T-helper 2 cell treated with Interferon-gamma antibody and Interleukin-4, amounts not matched to agents 5 μg/mL and 100 μg/mL, for 36 hours (primary cell): ENCODE results near the gene FKBP14.

ENCODE experiments used
- DNase-seq: peaks from one replicate; pipeline ENCODE4 v3.0.0; 2021; ENCODE audit warnings: low spot score
- H3K27ac Mint-ChIP-seq: one replicate; pipeline ENCODE4 v1.8.0; 2021; ENCODE audit warnings: mild to moderate bottlenecking, mixed read lengths
- H3K27me3 Mint-ChIP-seq: one replicate; pipeline ENCODE4 v1.8.0; 2021; ENCODE audit warnings: low read depth, mixed read lengths
- H3K36me3 Mint-ChIP-seq: one replicate; pipeline ENCODE4 v1.8.0; 2021; ENCODE audit warnings: low read depth, mixed read lengths
- H3K4me1 Mint-ChIP-seq: one replicate; pipeline ENCODE4 v1.8.0; 2021; ENCODE audit warnings: low read depth, mixed read lengths
- H3K4me3 Mint-ChIP-seq: one replicate; pipeline ENCODE4 v1.8.0; 2022; ENCODE audit warnings: mild to moderate bottlenecking, moderate library complexity, mixed read lengths
- H3K9me3 Mint-ChIP-seq: one replicate; pipeline ENCODE4 v1.8.0; 2021; ENCODE audit warnings: mixed read lengths

Gene FKBP14

GRCh38 chr7:30027065-30027456 lies 559 bp upstream of the FKBP14 start:
- peaks cover 25% of the 10 kb centered on the region for H3K4me1 Mint-ChIP-seq
- H3K4me3 Mint-ChIP-seq = no peak overlapping the region
- H3K27ac Mint-ChIP-seq = peak overlapping the region; percentile 89
- H3K9me3 Mint-ChIP-seq = no peaks in the 10 kb centered on the region
- H3K36me3 Mint-ChIP-seq = peaks cover 3% of the 10 kb centered on the region
- no peak for DNase-seq
- no peaks in the 10 kb centered on the region for H3K27me3 Mint-ChIP-seq

- Mint-ChIP-seq H3K4me3 (peak overlapping the region; percentile 37), H3K27me3 (no peaks in the 10 kb centered on the region)
These were observed 3.0 kb downstream of the FKBP14 start for GRCh38 chr7:30023524-30023923.

DNA sequence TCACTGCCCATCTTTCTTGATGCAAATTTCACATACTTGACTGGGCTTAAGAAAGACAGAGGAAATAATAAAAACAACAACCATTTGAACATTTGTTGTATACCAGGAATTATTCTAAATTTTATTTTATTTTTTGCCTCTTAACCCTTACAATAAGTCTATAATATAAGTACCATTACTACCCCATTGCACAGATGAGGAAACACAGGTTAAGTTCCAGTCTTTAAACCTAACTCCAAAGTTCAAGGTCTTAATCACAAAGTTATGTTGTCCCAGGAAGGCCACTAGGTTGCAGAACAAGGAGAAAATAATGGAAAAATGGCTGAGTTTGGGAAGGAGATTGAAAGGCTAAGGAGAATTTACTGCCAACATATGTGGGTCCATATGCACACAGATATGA lies 3.5 kb downstream of the FKBP14 start:
- no peaks in the 10 kb centered on the region for H3K27me3 Mint-ChIP-seq
- no peak for DNase-seq
- H3K4me1 Mint-ChIP-seq = peaks cover 27% of the 10 kb centered on the region
- no peak overlapping the region for H3K4me3 Mint-ChIP-seq
- H3K9me3 Mint-ChIP-seq = no peaks in the 10 kb centered on the region
- H3K27ac Mint-ChIP-seq = no peak overlapping the region
- H3K36me3 Mint-ChIP-seq = peaks cover 3% of the 10 kb centered on the region

More at GRCh38 chr7:30023524-30023923, 3.0 kb downstream of the FKBP14 start:
- H3K9me3 Mint-ChIP-seq = no peaks in the 10 kb centered on the region
- peaks cover 28% of the 10 kb centered on the region for H3K4me1 Mint-ChIP-seq
- no peak for DNase-seq
- no peak overlapping the region for H3K27ac Mint-ChIP-seq
- H3K36me3 Mint-ChIP-seq = peaks cover 3% of the 10 kb centered on the region

- Mint-ChIP-seq H3K9me3 (no peaks in the 10 kb centered on the region), H3K4me3 (no peak overlapping the region), H3K27me3 (no peaks in the 10 kb centered on the region), H3K36me3 (peaks cover 5% of the 10 kb centered on the region), H3K27ac (no peak overlapping the region), H3K4me1 (peaks cover 19% of the 10 kb centered on the region)
- DNase-seq = no peak
These were observed 6.0 kb downstream of the FKBP14 start for GRCh38 chr7:30020535-30020934.

- H3K9me3 Mint-ChIP-seq = no peaks in the 10 kb centered on the region
- H3K4me3 Mint-ChIP-seq = no peak overlapping the region
- H3K4me1 Mint-ChIP-seq = peaks cover 14% of the 10 kb centered on the region
- no peak for DNase-seq
- H3K27ac Mint-ChIP-seq = no peak overlapping the region
- peaks cover 5% of the 10 kb centered on the region for H3K36me3 Mint-ChIP-seq
- no peaks in the 10 kb centered on the region for H3K27me3 Mint-ChIP-seq
These were observed 6.5 kb downstream of the FKBP14 start for GRCh38 chr7:30019960-30020359.

- H3K4me3 Mint-ChIP-seq = no peak overlapping the region
- no peaks in the 10 kb centered on the region for H3K27me3 Mint-ChIP-seq
- H3K27ac Mint-ChIP-seq = no peak overlapping the region
- H3K4me1 Mint-ChIP-seq = peaks cover 9% of the 10 kb centered on the region
- peaks cover 8% of the 10 kb centered on the region for H3K36me3 Mint-ChIP-seq
- no peaks in the 10 kb centered on the region for H3K9me3 Mint-ChIP-seq
- DNase-seq = no peak
These were observed 7.1 kb downstream of the FKBP14 start for GRCh38 chr7:30019387-30019786.

- no peak overlapping the region for H3K4me3 Mint-ChIP-seq
- no peak for DNase-seq
- no peaks in the 10 kb centered on the region for H3K27me3 Mint-ChIP-seq
- H3K27ac Mint-ChIP-seq = no peak overlapping the region
- peaks cover 8% of the 10 kb centered on the region for H3K4me1 Mint-ChIP-seq
- no peaks in the 10 kb centered on the region for H3K9me3 Mint-ChIP-seq
- H3K36me3 Mint-ChIP-seq = peaks cover 7% of the 10 kb centered on the region
These were observed 8.1 kb downstream of the FKBP14 start for GRCh38 chr7:30018451-30018850.

GRCh38 chr7:30012757-30013156 lies 13.7 kb downstream of the FKBP14 start:
- Mint-ChIP-seq H3K27me3 (no peaks in the 10 kb centered on the region), H3K4me3 (no peak overlapping the region), H3K9me3 (no peaks in the 10 kb centered on the region), H3K36me3 (peaks cover 12% of the 10 kb centered on the region), H3K27ac (no peak overlapping the region), H3K4me1 (no peaks in the 10 kb centered on the region)
- DNase-seq = no peak

DNA sequence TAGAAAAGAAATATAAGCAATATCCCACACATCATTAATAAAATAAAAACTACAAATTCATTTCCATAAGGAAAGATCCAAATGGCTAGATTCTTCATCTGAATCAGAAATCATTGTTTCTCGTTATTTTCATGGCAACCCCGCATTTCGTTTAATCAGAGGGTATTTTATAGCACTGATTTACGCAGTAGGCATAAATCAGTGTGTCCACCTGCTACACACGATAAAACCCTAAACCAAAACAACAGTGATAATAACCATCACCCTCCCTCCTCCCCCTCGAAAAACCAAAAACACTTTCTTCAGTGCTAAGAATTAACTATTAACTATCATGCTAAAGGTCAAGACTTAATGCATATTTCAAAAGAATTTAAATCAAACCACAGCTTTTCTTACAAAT lies 16.5 kb downstream of the FKBP14 start:
- Mint-ChIP-seq H3K36me3 (peaks cover 10% of the 10 kb centered on the region), H3K4me3 (no peak overlapping the region), H3K27me3 (no peaks in the 10 kb centered on the region), H3K4me1 (no peaks in the 10 kb centered on the region), H3K9me3 (no peaks in the 10 kb centered on the region), H3K27ac (no peak overlapping the region)
- no peak for DNase-seq

GRCh38 chr7:30005464-30005863 lies 21.0 kb downstream of the FKBP14 start:
- Mint-ChIP-seq H3K27me3 (no peaks in the 10 kb centered on the region), H3K4me1 (no peaks in the 10 kb centered on the region), H3K36me3 (no peaks in the 10 kb centered on the region), H3K4me3 (no peak overlapping the region), H3K27ac (no peak overlapping the region), H3K9me3 (no peaks in the 10 kb centered on the region)
- no peak for DNase-seq

GRCh38 chr7:30003098-30003497 lies 23.4 kb downstream of the FKBP14 start:
- Mint-ChIP-seq H3K4me3 (no peak overlapping the region), H3K27ac (no peak overlapping the region), H3K27me3 (peaks cover 6% of the 10 kb centered on the region), H3K4me1 (no peaks in the 10 kb centered on the region), H3K9me3 (no peaks in the 10 kb centered on the region), H3K36me3 (no peaks in the 10 kb centered on the region)
- DNase-seq = no peak

GRCh38 chr7:30001998-30002397 lies 24.5 kb downstream of the FKBP14 start:
- H3K27me3 Mint-ChIP-seq = peaks cover 13% of the 10 kb centered on the region
- DNase-seq = no peak
- no peak overlapping the region for H3K4me3 Mint-ChIP-seq
- no peaks in the 10 kb centered on the region for H3K36me3 Mint-ChIP-seq
- peaks cover 5% of the 10 kb centered on the region for H3K9me3 Mint-ChIP-seq
- no peak overlapping the region for H3K27ac Mint-ChIP-seq
- no peaks in the 10 kb centered on the region for H3K4me1 Mint-ChIP-seq

DNA sequence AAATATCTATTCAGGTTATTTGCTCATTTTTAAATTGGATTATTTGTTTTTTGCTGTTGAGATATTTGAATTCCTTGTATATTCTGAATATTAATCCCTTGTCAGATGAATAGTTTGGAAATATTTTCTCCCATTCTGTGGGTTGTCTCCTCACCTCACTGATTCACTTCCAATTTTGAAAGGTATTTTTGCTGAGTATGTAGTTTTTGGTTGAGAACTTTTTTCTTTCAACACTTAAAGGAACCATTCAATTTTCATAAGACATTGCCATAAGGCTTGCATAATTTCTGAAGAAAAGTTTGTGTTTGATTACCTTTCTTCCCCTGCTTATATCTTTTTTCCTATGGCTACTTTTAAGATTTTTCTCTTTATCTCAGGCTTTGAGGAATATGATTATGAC lies 28.0 kb downstream of the FKBP14 start:
- peaks cover 33% of the 10 kb centered on the region for H3K27me3 Mint-ChIP-seq
- H3K27ac Mint-ChIP-seq = no peak overlapping the region
- no peak for DNase-seq
- no peaks in the 10 kb centered on the region for H3K36me3 Mint-ChIP-seq
- no peak overlapping the region for H3K4me3 Mint-ChIP-seq
- peaks cover 16% of the 10 kb centered on the region for H3K9me3 Mint-ChIP-seq
- H3K4me1 Mint-ChIP-seq = no peaks in the 10 kb centered on the region

GRCh38 chr7:29996321-29996720 lies 30.2 kb downstream of the FKBP14 start:
- Mint-ChIP-seq H3K27ac (no peak overlapping the region), H3K36me3 (no peaks in the 10 kb centered on the region), H3K4me1 (no peaks in the 10 kb centered on the region), H3K4me3 (no peak overlapping the region), H3K27me3 (peaks cover 53% of the 10 kb centered on the region), H3K9me3 (peaks cover 22% of the 10 kb centered on the region)
- no peak for DNase-seq

GRCh38 chr7:29995652-29996051 lies 30.9 kb downstream of the FKBP14 start:
- peaks cover 22% of the 10 kb centered on the region for H3K9me3 Mint-ChIP-seq
- no peaks in the 10 kb centered on the region for H3K36me3 Mint-ChIP-seq
- no peaks in the 10 kb centered on the region for H3K4me1 Mint-ChIP-seq
- DNase-seq = no peak
- no peak overlapping the region for H3K4me3 Mint-ChIP-seq
- peaks cover 60% of the 10 kb centered on the region for H3K27me3 Mint-ChIP-seq
- H3K27ac Mint-ChIP-seq = no peak overlapping the region
